Bronchial epithelial cell (primary cell): ENCODE results near the gene VSTM2L. TPM values are rescaled to one million over a fixed set of nuclear protein-coding genes. Genes with fewer than 3 reads are reported as not detected.

ENCODE experiments used
- DNase-seq: peaks from one replicate; pipeline ENCODE4 v3.0.0-alpha.2; 2010; ENCODE audit warnings: low read depth
- FAIRE-seq: peaks from 2 replicates; lab custom pipeline; 2011; peaks lifted over from hg19 to GRCh38; lab: Jason Lieb, UNC
- H3K27me3 ChIP-seq: 2 replicates; pipeline ENCODE4 v1.5.1; 2011; ENCODE audit warnings: low read length; ENCODE audit not compliant: control insufficient read depth, insufficient read depth
- H3K36me3 ChIP-seq: 2 replicates; pipeline ENCODE4 v1.5.1; 2011; ENCODE audit warnings: low read length; ENCODE audit not compliant: control insufficient read depth, insufficient read depth
- H3K4me3 ChIP-seq: 2 replicates; pipeline ENCODE4 v1.5.1; 2011; ENCODE audit warnings: mild to moderate bottlenecking, low read depth, low read length, control low read depth
- total RNA-seq: library from RNA; depleted of rRNA; stranded (reverse); fragments of >200 nt; gene quantifications from 2 replicates; pipeline ENCODE4 v1.2.1, GENCODE V29; 2014
- TF ChIP-seq, protein P1 (sequence below): IDR thresholded peaks from 2 replicates; pipeline ENCODE4 v1.5.1; 2011; ENCODE audit warnings: mild to moderate bottlenecking, moderate library complexity, low read length, control low read depth, inconsistent platforms; ENCODE audit not compliant: insufficient read depth, severe bottlenecking

Gene VSTM2L
- total RNA-seq, 1 donor from 2014 or later = 5.0 TPM

DNA sequence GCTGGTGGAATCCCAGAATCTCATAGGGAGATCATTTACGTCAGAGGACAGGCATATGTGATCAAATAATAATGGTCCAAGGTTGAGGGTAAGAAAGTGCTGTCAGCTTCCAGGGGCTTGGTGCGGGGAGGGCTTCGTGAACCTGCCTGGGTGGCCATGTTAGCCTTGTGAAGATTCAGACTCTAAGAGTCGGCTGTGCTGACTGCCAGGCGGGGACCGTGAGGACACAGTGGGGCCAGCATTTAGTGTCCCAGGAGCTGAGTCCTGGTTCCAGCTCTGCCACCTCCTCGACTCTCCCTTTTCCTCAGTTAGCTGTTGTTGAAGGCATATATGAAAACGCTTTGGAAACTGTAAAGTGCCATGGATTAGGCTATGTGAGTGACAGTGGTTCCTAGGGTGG lies 33.5 kb downstream of the VSTM2L start:
- DNase-seq (no peak), FAIRE-seq (no peak)
- Histone ChIP-seq H3K4me3 (no peak overlapping the region), H3K36me3 (peaks cover 2% of the 10 kb centered on the region), H3K27me3 (no peaks in the 10 kb centered on the region)
- TF ChIP-seq, protein P1, sequence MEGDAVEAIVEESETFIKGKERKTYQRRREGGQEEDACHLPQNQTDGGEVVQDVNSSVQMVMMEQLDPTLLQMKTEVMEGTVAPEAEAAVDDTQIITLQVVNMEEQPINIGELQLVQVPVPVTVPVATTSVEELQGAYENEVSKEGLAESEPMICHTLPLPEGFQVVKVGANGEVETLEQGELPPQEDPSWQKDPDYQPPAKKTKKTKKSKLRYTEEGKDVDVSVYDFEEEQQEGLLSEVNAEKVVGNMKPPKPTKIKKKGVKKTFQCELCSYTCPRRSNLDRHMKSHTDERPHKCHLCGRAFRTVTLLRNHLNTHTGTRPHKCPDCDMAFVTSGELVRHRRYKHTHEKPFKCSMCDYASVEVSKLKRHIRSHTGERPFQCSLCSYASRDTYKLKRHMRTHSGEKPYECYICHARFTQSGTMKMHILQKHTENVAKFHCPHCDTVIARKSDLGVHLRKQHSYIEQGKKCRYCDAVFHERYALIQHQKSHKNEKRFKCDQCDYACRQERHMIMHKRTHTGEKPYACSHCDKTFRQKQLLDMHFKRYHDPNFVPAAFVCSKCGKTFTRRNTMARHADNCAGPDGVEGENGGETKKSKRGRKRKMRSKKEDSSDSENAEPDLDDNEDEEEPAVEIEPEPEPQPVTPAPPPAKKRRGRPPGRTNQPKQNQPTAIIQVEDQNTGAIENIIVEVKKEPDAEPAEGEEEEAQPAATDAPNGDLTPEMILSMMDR = no peak

DNA sequence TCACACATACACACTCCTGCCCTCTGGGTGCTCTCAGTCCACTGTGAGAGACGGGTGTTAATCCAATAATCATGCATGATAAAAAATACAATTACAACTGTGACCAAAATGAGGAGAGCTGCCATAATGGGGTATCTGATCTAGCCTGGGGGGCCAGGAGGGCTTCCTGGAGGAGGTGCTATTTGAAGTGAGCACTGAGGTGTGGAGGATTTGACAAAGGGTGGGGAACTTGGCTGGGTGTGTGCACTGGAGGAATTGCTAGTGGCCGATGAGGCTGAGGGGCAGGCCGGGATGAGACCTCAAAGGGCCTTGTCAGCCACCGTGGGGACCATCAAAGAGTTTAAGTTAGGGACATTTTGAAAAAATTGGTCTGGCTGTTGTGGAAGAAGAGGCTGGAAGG lies 34.8 kb downstream of the VSTM2L start:
- TF ChIP-seq, protein P1 = no peak
- H3K27me3 ChIP-seq = no peaks in the 10 kb centered on the region
- no peak overlapping the region for H3K4me3 ChIP-seq
- no peaks in the 10 kb centered on the region for H3K36me3 ChIP-seq
- FAIRE-seq (no peak), DNase-seq (no peak)

DNA sequence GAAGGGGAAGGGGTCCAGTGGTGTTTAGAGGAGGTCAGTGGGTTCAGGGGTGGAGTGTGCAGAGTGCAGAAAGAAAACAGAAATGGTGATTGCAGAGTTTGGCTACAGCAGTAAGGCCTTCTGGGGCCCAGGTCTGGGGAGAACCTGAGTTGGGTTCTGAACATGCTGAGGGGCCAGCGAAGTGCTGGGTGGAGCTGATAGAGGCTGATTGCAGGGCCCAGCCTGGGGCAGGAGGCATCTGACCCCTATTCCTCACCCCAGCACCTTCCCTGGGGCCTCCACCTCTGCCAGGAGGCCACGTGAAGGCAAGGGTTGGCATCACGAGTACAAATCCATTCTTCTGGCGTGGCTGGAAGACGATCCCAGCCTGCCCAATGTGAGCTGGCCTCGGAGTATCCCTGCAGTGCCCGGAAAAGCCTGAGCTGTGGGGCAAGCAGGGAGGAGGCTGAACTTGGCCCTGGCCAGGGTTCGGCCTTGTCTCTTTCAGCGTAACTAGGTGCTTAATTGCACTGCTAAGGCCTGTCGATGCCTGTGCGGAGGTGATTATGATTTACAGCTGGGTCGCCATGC lies 35.3 kb downstream of the VSTM2L start:
- no peaks in the 10 kb centered on the region for H3K36me3 ChIP-seq
- no peak overlapping the region for H3K4me3 ChIP-seq
- FAIRE-seq = no peak
- TF ChIP-seq, protein P1 = no peak
- DNase-seq = no peak
- no peaks in the 10 kb centered on the region for H3K27me3 ChIP-seq

DNA sequence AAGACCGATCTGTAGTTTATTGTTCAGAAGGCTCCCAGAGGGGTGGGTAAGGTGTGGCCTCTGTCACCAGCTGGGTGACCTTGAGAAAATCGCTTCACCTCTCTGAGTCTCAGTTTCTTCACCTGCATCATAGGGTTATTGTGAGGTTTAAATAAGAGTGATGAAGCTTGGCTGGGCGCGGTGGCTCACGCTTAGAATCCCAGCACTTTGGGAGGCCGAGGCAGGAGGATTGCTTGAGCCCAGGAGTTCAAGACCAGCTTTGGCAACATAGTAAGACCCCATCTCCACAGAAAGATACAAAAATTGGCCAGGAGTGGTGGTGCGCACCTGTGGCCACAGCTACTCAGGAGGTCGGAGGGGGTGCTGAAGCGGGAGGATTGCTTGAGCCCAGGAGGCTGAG lies 36.0 kb downstream of the VSTM2L start:
- DNase-seq (no peak), FAIRE-seq (no peak)
- TF ChIP-seq, protein P1 = no peak
- no peak overlapping the region for H3K4me3 ChIP-seq
- H3K27me3 ChIP-seq = no peaks in the 10 kb centered on the region
- no peaks in the 10 kb centered on the region for H3K36me3 ChIP-seq

DNA sequence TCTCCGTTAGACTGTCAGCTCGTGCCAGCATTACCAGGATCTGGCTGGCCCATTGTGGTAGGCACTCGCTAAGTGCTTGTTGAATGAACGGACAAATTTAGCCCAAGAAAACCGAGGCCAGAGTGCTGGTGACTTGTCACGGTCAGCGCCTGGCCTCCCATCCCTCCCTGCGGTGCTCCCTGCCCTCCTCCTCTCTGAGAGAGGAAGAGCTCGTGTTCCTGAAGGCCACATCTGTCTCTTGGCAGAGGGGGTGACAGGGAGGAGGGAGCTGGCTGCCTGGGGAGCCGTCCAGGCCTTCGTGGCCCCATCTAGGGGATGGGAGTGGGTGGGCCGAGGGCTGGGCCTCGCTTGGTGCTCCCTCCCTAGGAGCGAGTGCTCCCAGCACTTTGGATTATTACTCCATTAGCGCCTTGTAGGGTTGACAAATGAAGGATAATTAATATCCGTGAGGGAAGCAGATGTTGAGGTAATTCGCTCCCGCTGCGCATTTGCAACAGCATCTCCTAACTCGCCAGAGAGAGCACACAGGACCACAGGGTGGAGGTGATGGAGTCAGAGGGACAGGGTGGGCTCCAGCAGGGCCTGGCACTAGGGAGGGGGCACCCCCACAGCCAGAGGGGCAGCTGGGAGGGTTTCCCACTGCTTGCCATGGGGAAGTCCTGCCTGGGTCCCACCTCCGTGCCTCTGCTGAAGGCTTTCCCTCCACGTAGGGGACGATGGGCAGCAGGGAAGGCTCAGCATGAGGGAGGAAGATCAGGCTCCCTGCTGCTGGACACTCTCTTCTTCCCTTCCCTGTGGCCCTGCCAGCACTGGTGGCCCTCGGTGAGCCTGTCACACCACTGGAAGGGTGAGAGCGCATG lies 37.0 kb downstream of the VSTM2L start:
- TF ChIP-seq, protein P1 = no peak
- no peak for FAIRE-seq

More for the DNA sequence above, 37.0 kb downstream of the VSTM2L start:
- Histone ChIP-seq H3K27me3 (no peaks in the 10 kb centered on the region), H3K36me3 (no peaks in the 10 kb centered on the region), H3K4me3 (no peak overlapping the region)
- DNase-seq = no peak
